GM23338 (cell line): ENCODE results near the gene ARMC9.

Experiments used
- EZH2 ChIP-seq: fragments of 200-600 bp; sonication (generic); IDR thresholded peaks from one replicate; pipeline ENCODE4 v1.8.0; 2017; ENCODE audit warnings: antibody characterized with exemption, mild to moderate bottlenecking, low read depth; ENCODE audit not compliant: unreplicated experiment
- POLR2AphosphoS5 ChIP-seq: IDR thresholded peaks from 2 replicates; pipeline ENCODE4 v1.6.1; 2016; ENCODE audit warnings: antibody characterized with exemption, low read depth
- TF ChIP-seq, protein P1 (sequence below): IDR thresholded peaks from one replicate; pipeline ENCODE4 v1.6.1; 2018; ENCODE audit warnings: antibody characterized with exemption; ENCODE audit not compliant: unreplicated experiment

DNA sequence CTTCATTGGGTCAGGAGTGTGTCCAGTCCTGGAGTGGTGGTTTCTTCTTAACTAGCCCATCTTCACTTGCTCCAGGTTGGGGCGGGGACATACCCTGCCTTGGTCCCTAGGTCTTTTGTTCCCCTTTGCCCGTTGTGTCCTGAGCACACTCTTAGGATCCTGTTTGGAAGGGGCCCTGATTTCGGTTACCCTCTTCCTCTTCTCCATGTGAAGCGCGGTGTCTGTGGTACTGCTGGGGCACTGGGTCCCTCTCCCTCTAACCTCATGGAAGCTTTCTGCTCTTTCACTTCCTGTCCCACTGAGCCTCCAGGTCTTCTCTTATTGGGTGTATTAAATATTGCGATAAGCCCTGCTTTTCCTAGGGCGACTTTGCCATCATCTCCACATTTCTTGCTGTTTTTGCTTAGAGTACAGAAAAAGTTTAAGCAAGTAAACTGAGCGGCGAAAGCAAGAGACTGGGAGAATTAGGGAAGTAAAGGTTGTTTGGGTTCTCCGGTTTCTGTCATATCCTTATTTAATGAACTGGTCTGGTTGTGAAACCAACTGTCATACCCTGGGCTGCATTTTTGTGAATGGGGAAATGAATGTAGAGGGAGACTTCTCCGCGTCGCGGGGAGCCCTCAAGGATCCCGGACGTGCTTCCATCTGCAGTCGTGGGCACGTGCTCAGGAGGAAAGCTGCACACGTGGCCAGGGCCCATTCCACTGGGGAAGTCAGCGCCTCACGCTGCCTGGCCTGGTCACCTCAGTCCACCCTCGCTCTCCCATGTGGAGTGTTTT, 123.3 kb downstream of the ARMC9 start:
- TF ChIP-seq, protein P1, sequence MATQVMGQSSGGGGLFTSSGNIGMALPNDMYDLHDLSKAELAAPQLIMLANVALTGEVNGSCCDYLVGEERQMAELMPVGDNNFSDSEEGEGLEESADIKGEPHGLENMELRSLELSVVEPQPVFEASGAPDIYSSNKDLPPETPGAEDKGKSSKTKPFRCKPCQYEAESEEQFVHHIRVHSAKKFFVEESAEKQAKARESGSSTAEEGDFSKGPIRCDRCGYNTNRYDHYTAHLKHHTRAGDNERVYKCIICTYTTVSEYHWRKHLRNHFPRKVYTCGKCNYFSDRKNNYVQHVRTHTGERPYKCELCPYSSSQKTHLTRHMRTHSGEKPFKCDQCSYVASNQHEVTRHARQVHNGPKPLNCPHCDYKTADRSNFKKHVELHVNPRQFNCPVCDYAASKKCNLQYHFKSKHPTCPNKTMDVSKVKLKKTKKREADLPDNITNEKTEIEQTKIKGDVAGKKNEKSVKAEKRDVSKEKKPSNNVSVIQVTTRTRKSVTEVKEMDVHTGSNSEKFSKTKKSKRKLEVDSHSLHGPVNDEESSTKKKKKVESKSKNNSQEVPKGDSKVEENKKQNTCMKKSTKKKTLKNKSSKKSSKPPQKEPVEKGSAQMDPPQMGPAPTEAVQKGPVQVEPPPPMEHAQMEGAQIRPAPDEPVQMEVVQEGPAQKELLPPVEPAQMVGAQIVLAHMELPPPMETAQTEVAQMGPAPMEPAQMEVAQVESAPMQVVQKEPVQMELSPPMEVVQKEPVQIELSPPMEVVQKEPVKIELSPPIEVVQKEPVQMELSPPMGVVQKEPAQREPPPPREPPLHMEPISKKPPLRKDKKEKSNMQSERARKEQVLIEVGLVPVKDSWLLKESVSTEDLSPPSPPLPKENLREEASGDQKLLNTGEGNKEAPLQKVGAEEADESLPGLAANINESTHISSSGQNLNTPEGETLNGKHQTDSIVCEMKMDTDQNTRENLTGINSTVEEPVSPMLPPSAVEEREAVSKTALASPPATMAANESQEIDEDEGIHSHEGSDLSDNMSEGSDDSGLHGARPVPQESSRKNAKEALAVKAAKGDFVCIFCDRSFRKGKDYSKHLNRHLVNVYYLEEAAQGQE = no peak
- TF ChIP-seq EZH2 = no peak
- no peak for TF ChIP-seq POLR2AphosphoS5
